Medulla oblongata (tissue), 1 donor: Measurements from ENCODE around the gene XPNPEP2.

Experiments
- DNase-seq: peaks from one replicate; pipeline ENCODE4 v3.0.0-alpha.2; 2015; ENCODE audit errors: extremely low spot score

The XPNPEP2 gene

DNA sequence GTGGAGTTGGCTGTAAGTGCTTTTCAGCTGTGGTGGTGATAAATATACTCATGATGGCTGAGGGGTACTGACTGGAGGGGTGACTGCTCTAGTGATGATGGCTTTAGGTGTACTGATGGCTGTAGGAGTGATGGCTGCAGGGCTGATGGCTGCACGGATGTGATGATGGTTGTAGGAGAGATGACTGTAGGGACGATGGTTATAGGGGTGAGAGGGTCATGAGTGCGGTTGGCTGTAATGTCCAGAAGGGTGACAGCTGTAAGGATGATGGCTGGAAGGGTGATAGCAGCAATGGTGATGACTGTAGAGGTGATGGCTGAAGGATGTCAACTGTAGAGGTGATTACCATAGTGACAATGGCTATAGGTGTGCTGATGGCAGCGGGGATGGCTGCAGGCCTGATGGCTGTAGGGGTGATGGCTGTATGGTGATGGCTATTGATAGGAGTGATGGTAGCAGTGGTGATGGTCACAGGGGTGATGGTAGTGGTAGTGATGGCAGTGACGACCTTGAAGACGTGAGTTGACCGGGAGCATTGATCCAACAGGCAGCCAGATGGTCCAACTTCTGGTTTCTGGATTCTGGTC, 40.4 kb downstream of the XPNPEP2 start:
- no peak for DNase-seq

DNA sequence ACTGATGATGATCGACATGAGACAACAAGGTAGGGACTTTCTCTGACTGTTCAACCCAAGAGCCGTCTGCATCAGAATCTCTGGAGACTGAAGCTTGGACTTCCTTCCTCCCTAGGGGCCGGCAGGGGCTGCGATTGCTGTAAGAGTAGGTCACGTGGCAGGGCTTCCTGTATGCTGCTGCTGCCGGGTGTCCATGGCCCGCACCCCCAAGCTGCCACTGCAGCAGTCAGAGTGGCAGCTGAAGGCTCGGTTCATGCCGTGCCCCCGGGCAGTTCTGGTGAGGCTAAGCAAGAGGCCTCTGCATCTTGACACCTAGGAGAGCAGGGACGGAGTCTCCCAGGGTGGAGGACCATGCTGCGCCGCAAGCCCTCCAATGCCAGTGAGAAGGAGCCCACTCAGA, 41.0 kb downstream of the XPNPEP2 start, which contains the start of gene SASH3:
SASH3 (plus strand) TSS at position 203 of the 400 bp plus-strand sequence; CDS start at position 352, 149 bp downstream.
- peak; percentile 47 for DNase-seq

DNA sequence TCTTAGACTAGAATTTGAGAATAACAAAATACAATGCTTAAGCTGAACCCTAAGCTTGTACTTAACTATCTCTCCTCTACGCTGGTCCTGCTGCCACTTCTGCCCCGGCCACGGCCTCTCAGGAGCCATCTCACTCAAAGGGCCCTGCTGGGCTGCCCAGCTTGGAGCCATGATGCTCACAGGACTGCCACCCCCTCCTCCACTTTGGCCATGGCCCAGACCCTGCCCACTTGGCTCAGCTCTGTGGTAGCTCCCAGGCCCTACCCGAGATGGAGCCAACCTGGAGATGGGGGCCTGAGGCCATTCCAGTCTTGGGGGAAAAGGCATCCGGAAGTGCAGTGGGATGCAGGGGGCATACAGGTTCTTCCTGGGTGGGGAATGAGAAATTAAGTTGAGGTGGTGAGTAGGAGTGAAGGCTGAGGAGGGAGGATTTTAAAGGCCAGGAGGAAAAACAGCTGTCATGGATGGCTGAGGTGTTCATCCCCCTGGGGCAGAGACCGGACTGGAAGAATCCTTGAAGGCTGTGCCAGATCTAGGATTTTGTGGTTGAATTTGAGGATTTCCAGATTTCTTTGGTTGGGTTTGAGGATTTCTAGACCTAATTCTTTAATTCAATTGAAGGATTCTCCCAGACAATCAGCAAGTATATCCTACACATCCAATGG, 41.8 kb downstream of the XPNPEP2 start:
- no peak for DNase-seq

DNA sequence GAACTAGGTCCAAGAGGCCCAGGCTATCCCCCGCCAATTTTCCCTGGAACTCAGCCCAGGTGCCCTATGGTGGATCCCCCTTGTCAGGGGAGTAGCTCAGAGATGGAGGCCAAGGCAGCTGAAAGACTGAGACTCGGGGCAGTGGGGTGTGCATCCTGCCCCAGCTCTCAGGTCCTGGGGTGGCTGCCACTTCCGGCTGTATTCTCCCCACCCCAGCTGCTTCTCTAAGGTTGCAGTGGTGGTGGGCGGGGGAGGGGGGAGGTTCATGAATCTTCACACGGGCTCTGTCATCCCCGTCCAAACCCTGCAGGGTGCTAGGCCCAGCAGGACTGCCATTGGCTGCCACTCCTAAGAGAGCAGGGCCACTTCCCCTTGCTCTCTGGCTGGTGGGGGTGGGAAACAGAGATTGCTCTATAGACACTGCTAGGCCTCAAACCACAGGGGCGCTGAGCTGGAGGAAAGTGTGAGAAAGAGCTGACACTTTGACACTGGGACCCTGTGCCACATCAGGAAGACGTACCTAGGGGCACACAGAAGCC, 42.4 kb downstream of the XPNPEP2 start:
- DNase-seq, result peak; percentile 39

DNA sequence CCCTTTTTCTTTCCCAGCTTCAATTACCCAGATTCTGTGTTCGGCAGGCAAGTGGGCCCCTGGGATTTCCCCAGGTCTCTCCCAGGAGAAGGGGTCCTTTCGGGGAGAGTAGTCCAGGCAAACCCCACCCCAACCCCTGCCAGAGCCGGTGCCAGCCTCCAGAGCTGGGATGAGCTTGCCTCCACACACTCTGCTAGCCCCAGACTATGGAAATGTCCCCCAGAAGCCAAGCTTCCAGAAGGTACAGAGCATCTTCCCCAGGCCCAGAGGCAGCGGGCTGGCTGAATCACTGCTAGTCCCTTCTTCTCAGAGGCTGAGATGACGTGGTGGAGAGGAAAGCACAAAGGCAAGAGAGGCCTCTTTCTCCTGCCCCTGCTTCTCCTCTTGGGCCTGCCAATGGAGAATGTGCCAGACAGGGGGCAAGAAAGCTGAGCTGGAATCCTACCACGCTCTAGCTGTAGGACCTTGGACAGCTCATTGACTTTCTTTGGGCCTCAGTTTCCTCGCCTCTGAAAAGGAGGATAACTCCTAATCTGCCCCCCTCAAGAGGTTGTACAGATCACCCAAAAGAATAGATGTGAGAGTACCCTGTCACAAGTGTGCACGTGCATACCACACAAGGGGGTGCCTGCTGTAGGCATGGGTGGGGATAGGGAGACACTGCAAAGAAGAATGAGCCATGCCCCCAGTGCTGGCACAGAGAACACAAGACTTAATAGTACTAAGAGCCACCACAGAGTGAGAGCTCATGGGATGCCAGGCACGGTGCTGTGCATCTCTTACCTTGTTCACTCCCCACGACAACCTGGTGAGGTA, 43.1 kb downstream of the XPNPEP2 start:
- no peak for DNase-seq

DNA sequence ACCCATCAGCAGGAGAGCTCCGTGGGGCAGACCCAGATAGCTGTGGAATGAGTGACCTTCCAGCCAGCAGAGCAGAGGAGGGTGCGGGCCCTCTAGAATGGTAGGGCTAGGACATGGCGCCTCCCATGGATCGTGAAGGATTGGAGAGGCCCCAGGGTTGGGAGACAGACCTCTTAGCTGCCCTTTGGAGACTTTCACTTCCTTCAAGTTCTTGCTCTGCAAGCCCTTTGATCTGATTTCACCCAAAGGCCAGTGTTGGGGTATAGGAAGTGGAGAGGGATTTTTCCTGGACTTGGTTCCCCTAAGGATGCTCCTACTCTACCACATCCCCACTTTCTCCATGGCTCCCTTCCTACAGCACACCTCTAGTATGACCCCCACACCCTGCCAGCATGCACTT, 43.9 kb downstream of the XPNPEP2 start:
- no peak for DNase-seq

DNA sequence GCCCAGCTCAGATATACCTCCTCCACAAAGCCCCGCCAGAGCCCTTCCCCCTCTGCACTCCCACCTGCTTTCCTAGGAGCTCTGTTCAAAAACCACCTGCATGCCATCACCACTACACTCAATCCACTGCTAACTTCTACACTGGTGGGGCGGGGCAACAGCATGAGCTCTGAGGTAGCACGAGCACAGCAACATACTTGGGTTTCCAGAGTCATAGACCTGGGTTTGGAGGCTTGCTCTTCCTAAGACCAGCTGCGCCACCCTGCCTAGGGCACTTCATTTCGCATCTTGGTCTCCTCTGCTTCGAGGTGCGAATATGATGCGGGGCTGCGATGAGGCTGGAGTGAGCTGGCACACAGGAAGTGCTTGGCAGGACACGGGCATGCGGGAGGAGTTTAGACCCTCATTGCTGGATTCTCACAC, 44.5 kb downstream of the XPNPEP2 start:
- no peak for DNase-seq

DNA sequence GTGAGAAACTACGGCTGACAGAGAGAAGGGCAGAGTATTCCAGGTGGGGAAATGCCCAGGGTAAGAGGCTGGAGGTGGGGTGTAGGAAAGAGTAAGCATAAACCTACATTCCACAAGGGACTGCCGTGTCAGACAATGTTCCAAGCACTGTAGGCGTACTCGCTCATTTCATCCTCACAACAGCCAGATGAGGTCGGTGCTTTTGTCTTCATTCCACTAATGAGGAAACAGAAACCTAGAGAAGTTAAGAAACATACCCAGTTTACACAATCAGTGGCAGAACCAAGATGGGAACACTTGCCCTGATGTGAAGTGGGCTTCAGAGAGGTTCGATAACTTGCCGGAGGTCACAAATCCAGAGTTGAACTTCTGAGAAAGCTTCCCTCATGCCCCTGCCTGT, 45.6 kb downstream of the XPNPEP2 start:
- DNase-seq, result no peak

DNA sequence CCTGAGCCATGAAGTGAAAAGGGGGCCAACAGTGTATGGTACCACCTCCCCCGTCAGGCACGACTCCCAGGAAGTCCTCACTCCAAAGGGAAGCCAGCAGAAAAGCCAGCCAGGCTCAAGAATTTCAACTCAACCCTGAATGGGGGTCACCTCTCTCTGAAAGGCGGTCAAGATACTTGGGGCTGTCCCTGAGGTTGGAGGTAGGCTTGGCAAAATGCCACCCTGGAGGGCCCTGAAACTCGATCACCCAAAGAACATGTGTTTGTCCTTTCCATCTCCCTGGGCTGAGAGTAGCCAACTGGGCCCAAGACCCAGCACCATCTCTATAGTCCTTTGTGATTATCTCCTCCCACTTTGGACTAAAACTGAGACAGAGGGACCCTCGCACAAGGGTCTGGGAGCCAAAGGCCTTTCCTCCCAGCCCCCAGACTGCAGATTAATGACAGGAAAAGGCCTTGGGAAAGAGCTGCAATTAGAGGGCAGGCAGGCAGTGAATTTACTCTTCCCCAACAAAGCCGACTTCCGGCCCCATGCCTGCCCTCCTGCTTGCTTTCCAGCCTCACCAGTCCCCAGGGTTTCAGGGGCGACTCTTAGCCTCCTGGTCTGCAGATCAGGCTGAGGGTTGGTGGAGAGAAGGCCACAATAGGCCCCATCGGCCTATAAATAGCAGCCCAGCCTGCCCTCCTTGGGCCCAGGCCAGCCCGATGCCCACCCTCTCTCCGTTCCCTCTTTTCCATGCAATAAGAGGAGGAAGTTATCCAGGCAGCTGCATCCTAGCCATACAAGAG, 46.6 kb downstream of the XPNPEP2 start:
- DNase-seq, result no peak

DNA sequence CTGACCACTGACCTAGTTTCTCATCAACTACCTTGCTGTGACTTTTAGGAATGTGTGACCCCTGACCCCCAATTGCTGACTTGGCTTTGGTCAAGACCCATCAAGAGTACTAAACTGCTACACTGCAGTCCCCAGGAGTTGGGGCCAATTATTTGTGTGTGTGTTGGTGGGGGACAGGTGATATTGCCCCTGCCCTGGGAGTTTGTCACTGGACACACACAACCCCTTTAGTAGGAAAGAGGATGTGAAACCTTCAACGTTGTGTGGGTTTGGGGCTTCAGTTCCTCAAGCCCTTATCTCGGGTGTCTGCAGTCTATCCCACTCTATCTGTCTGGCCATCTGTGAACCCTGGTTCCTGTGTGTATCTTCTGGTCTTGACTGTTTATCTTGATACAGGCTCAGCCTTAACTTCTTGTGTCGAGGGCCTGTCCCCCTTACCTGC, 47.5 kb downstream of the XPNPEP2 start:
- DNase-seq, result peak; percentile 50

DNA sequence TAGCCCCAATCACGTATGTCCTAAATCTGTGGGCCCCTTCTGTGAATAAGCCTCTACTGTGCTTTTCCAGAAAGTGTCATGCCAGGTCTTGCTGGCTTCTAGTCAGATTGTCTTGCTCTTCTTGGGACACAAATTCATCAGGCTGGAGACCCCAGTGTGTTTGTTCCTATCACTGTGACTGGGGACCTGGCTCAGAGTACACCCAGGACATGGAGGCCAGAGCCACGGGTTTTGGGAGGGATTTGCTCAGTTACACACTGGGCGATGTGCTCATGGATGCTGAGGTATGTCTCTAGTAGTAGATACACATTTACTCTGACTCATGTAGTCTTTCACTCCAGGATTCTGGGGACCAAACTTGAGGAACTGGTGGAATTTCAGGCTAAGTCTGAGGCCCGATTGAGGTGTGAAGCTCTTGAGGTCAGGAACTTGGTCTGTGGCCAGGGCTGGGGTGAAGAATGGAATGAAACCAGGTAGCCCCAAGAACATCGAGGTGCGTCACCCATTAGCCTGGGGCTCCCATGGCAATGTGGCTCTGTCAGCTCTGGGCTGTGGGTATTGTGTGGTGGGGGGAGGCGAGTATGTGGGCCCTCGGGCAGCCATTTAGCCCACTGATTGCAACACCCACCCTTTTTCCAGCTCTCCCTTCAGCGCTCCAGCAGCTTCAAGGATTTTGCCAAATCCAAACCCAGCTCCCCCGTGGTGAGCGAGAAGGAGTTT, 48.7 kb downstream of the XPNPEP2 start:
- DNase-seq, result no peak

DNA sequence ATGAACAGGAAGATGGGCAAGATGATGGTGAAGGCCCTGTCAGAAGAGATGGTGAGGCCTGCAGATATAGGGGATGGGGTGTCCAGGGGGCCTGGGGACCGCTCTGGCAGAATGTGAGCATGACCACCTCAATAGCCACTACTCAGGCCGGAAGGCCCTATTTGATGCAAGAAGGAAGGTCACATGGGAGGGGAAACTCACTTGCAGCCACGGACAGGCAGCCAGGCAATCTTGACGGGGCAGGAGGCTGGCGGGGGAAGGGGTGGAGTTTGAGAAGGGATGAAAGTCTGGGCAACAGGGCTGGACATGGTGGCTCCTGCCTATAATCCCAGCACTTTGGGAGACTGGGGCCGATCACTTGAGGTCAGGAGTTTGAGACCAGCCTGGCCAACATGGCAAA, 49.7 kb downstream of the XPNPEP2 start:
- no peak for DNase-seq

DNA sequence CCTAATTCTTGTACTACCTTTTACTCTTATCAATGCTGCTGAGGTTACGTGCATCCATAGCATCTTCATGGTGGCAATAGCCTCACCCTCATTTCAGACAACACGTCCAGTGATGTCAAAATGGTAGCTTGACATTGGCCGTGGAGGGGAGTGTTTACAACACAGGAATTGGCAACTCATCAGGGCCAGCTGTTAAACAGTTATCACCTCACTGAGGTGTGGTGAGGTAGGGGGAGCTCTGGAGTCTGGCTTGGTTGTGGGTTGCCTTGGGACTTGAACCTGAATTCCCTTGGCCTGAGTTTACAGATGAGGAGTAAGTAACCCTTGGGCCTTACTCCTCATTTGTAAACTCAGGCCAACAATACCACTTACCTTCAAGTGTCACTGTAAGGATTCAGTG, 51.4 kb downstream of the XPNPEP2 start:
- no peak for DNase-seq

DNA sequence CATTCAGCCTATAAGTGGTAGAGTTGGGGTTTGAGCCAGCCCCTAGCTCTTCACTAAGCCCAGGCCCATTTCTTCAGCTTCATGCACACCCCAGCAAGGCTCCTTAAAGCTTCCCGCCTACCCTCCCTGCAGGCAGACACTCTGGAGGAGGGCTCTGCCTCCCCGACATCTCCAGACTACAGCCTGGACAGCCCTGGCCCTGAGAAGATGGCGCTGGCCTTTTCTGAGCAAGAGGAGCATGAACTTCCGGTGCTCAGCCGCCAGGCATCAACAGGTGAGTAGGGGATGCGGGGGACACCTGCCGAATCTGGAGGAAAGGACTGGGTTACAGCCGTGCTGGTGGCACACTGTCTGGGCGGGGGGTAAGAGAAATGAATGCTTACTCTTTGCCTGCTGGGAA, 52.0 kb downstream of the XPNPEP2 start:
- DNase-seq, result no peak

DNA sequence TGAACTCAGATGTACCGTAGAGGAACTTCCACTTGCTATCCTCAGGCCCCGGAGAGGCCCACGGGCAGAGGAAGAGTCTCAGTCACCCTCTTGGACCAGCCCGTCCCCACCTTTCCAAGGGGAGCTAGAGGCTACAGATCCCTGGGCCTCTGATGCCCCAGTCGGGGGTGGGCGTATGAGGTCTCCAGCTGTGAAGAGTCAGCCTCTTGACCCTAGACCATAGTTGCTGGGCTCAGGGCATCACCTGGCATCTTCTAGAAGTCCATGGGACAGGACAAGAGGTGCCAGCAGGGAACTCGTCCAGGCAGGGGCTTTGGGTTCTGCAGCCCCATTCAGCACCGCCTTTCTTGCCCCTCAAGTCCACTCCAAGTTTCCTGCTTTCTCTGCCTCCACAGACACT, 52.6 kb downstream of the XPNPEP2 start:
- DNase-seq, result no peak

DNA sequence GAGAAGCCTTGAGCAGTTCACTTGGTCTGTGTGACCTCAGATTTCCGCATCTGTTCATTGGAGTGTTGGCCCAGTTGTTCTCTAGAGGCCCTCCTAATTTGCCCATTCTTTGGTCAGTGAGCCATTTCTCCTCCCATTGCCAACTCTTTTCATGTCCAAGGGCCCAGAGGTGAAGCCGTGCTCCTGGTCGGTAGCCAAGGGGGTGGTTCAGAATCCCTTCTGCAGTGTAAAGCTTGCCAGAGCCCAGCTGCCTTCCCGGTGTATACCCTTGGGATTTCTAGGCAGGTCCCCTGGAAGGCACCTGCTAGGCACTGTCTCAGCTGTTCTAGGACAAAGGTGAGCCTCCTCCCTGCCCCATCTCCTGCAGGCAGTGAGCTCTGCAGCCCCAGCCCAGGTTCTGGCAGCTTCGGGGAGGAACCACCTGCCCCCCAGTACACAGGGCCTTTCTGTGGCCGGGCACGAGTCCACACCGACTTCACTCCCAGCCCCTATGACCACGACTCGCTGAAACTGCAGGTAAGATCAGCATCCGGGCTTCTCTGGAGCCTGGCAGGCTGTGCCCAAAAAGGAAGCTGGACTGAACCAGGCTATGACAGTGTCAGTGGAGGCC, 53.3 kb downstream of the XPNPEP2 start:
- no peak for DNase-seq

DNA sequence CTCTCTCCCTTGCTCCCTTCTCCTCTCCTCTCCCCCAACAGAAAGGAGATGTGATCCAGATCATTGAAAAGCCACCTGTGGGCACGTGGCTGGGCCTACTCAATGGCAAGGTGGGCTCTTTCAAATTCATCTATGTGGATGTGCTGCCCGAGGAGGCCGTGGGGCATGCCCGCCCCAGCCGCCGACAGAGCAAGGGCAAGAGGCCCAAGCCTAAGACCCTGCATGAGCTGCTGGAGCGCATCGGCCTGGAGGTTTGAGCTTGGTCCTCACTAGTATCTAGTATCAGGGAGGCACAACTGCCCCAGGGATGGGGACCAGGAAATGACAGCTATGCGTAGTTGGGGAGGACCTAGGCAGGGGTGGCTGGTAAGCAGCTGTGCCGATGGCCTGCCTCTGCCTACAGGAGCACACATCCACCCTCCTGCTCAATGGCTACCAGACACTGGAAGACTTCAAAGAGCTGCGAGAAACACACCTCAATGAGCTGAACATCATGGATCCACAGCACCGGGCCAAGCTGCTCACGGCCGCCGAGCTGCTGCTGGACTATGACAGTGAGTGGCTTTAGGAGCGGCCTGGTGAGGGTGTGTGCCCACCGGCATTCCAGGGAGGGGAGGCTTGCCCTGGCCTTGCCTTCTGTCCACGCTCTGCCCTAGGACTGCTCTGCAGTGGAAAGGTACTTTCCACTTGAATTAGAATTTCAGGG, 54.0 kb downstream of the XPNPEP2 start:
- DNase-seq, result no peak

DNA sequence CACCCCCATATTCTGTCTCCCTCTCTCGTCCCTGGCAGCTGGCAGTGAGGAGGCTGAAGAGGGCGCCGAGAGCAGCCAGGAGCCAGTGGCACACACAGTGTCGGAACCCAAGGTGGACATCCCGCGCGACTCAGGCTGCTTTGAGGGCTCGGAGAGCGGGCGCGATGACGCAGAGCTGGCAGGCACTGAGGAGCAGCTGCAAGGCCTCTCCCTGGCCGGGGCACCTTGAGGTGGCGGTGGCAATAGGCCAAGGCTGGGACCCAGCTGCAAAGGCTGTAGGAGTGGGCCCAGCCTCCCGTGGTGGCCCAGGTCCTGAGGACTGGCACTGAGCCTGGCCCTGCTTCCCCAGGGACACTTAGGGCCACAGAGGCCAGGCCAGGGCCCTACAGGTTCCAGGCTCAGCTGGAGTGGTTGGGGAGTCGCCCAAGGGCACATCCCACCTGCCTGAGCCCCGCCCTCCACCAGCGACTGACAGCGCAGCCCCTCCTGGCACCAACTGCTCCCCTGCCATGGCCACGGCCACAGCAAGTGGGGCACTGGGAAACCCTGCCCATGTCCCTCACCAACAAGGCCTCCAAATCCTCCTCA, 54.9 kb downstream of the XPNPEP2 start:
- DNase-seq, result no peak

DNA sequence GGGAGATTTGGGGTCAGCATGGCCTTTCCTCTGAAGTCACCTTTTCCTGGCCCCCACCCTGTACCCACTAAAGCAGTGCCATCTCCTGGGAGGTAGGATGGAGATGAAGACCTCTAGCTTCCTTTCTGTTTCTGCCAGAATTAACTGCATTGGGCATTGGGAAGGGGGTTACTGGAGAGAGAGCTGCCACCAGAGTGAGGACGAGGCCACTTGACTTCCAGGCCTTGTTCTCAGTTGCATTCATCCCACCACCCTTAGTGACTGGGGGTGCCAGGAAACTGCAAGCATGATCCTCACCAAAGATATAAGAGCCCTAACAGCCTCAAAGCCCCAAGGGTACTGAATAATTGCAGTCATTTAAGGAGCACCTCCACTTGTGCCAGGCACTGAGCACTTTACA, 56.8 kb downstream of the XPNPEP2 start:
- no peak for DNase-seq
